ENCODE results near the gene ZBTB1.
"Not testable (repeated sequence)": the region's sequence is repeated elsewhere in the genome, so short reads cannot be mapped to it uniquely, and the experiment has no call there.

ZBTB1 gene

GRCh38 chr14:64525354-64525753 lies 20.8 kb downstream of the ZBTB1 start:
- DNase-seq (ENCODE audit: low spot score), result no peak

- no peak for DNase-seq (ENCODE audit: low spot score)
Measured at GRCh38 chr14:64531567-64531966, 27.0 kb downstream of the ZBTB1 start.

- DNase-seq (ENCODE audit: low spot score), result no peak
Measured at GRCh38 chr14:64536488-64537245, 32.1 kb downstream of the ZBTB1 start.

- DNase-seq (ENCODE audit: low spot score), result peak; percentile 99
Measured at GRCh38 chr14:64540208-64541202, 35.9 kb downstream of the ZBTB1 start, which contains the start of gene HSPA2. Gene HSPA2 (plus strand): TSS chr14:64540741. CDS start chr14:64540850, 109 bp downstream.

GRCh38 chr14:64541261-64541971 lies 36.8 kb downstream of the ZBTB1 start:
- no peak for DNase-seq (ENCODE audit: low spot score)

- no peak for DNase-seq (ENCODE audit: low spot score)
Measured at GRCh38 chr14:64541972-64542835, 37.6 kb downstream of the ZBTB1 start.

- no peak for DNase-seq (ENCODE audit: low spot score)
Measured at GRCh38 chr14:64542836-64543201, 38.2 kb downstream of the ZBTB1 start.

GRCh38 chr14:64544607-64545312 lies 40.2 kb downstream of the ZBTB1 start:
- DNase-seq (ENCODE audit: low spot score), result no peak

- no peak for DNase-seq (ENCODE audit: low spot score)
Measured at GRCh38 chr14:64549016-64549415, 44.4 kb downstream of the ZBTB1 start.

GRCh38 chr14:64549791-64550620 lies 45.4 kb downstream of the ZBTB1 start, which contains the start of gene PPP1R36:
Gene PPP1R36 (plus strand): TSS chr14:64549961. CDS start chr14:64549998, 37 bp downstream.
- no peak for DNase-seq (ENCODE audit: low spot score)

- DNase-seq (ENCODE audit: low spot score), result no peak
Measured at GRCh38 chr14:64550621-64551333, 46.2 kb downstream of the ZBTB1 start.

GRCh38 chr14:64554556-64554955 lies 50.0 kb downstream of the ZBTB1 start:
- DNase-seq (ENCODE audit: low spot score), result no peak

GRCh38 chr14:64556526-64556925 lies 52.0 kb downstream of the ZBTB1 start:
- DNase-seq (ENCODE audit: low spot score), result no peak

- not testable (repeated sequence) for DNase-seq (ENCODE audit: low spot score)
Measured at GRCh38 chr14:64558216-64558615, 53.6 kb downstream of the ZBTB1 start.

- DNase-seq (ENCODE audit: low spot score), result no peak
Measured at GRCh38 chr14:64561631-64562030, 57.1 kb downstream of the ZBTB1 start.

- no peak for DNase-seq (ENCODE audit: low spot score)
Measured at GRCh38 chr14:64562436-64562835, 57.9 kb downstream of the ZBTB1 start.

GRCh38 chr14:64563696-64564095 lies 59.1 kb downstream of the ZBTB1 start:
- no peak for DNase-seq (ENCODE audit: low spot score)

- no peak for DNase-seq (ENCODE audit: low spot score)
Measured at GRCh38 chr14:64566651-64567122, 62.1 kb downstream of the ZBTB1 start.

- DNase-seq (ENCODE audit: low spot score), result peak; percentile 27
Measured at GRCh38 chr14:64569138-64569631, 64.6 kb downstream of the ZBTB1 start.
